CD1c-positive myeloid dendritic cell (primary cell): Measurements from ENCODE around the gene TSPY2.
"Not testable (repeated sequence)": the region's sequence is repeated elsewhere in the genome, so short reads cannot be mapped to it uniquely, and the experiment has no call there.

ENCODE experiments used
- DNase-seq: peaks from one replicate; pipeline ENCODE4 v3.0.0-alpha.2; 2016; ENCODE audit errors: extremely low spot score

TSPY2 gene

DNA sequence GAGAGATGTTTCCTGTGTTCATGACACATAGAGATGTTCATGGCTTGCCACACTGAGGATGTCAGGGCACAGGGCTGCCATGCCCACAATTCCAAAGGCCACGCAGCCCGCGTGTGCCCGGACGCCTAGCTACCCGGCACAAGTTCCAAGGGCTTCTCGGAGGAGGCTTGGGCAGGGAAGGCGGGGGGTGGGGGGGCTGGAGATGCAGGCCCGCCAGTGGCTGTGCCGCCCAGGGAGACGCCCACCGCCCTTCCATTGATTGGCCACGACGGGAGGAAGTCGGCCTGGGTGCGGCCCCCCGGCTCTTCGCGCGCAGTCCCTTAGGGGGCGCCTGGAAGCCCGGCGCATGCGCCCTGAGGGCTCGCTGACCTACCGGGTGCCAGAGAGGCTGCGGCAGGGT lies at the start of gene TSPY2:
TSPY2 (plus strand) TSS at position 301 of the 400 bp plus-strand sequence; CDS start at position 347, 46 bp downstream.
- DNase-seq, result not testable (repeated sequence)

- DNase-seq, result not testable (repeated sequence)
Measured at GRCh38 chrY:6209565-6209964, 36.5 kb upstream of the TSPY2 start.

- DNase-seq, result not testable (repeated sequence)
Measured at GRCh38 chrY:6217045-6217444, 29.0 kb upstream of the TSPY2 start.

DNA sequence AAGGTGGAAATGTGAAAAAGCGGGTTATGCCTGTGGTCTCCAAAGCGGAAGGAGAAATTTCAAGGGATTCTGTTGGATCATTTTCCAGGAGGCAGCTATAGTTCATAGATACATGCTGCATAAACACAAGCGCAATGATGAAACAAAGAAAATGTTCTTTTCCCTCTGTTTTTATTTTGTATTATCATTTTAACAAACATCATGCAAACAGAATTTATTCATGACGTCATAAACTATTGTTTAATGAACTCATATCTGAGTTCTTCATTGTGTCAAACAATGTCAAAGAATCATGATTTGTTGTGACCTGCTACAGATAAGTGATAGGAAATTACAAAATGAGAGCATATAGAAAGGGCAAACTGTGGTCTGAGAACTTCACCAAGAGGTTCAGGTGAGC lies 23.8 kb downstream of the TSPY2 start:
- DNase-seq, result not testable (repeated sequence)
